Measurements from ENCODE around the gene KCNIP3. TPM values are rescaled to one million over a fixed set of nuclear protein-coding genes. Genes with fewer than 3 reads are reported as not detected.

The KCNIP3 gene
- total RNA-seq, 1 donor from 2014 or later = 0.64 TPM

DNA sequence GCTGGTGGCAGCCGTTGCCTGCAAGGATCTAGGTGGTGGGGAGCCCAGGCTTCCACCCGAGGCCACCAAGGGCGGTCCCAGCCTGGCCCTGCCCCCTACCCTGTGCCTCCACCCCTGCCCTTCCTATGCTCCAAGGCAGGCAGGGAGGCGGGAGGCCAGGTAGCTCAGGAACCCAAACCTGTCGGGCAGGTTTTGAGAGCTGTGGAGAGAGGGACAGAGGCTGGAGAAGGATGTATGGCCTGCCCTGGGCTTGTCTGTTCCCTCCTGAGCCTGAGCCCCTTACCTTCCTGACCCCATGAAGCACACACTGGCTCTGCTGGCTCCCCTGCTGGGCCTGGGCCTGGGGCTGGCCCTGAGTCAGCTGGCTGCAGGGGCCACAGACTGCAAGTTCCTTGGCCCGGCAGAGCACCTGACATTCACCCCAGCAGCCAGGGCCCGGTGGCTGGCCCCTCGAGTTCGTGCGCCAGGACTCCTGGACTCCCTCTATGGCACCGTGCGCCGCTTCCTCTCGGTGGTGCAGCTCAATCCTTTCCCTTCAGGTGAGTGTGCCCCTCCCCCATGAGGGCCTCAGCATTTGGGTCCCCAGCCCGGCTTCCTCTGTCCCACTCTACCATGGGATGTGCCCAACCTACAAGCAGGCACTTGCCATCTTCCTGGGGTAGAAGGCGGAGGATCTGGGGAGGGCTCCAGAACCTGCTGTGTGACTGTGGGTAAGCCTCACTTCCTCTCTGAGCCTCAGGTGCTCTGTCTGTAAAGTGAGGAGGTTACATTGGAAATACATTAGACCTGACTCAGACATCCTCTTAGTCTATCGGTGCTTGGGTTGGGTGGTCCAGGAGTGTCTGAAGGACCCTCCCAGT is 22.6 kb upstream of the KCNIP3 start, which contains the start of gene PROM2:
TSS of gene PROM2 (plus strand) at position 159 of the 860 bp plus-strand sequence. CDS start at position 296, 137 bp downstream.
- Histone ChIP-seq H3K4me3 (no peak within 1 kb of the TSS), H3K27ac (no peak within 1 kb of the TSS), H3K9me3 (ENCODE audit: low read depth) (no peaks in the 10 kb centered on the region), H3F3A (ENCODE audit: low read depth) (no peaks in the 10 kb centered on the region), H4K20me1 (ENCODE audit: low read depth) (no peaks in the 10 kb centered on the region), H3K4me2 (no peak within 1 kb of the TSS), H3K9ac (no peak within 1 kb of the TSS), H3K36me3 (no peaks in the 10 kb centered on the region), H3K27me3 (no peaks in the 10 kb centered on the region), H3K79me2 (ENCODE audit: low read depth) (no peaks in the 10 kb centered on the region), H2AFZ (replicated peaks) (no peak within 1 kb of the TSS), H3K4me1 (no peaks in the 10 kb centered on the region)
- peaks cover 7% of the 10 kb centered on the region for H3K27me3 Mint-ChIP-seq (ENCODE audit: insufficient read depth, low read depth)
- TF ChIP-seq, protein P1, sequence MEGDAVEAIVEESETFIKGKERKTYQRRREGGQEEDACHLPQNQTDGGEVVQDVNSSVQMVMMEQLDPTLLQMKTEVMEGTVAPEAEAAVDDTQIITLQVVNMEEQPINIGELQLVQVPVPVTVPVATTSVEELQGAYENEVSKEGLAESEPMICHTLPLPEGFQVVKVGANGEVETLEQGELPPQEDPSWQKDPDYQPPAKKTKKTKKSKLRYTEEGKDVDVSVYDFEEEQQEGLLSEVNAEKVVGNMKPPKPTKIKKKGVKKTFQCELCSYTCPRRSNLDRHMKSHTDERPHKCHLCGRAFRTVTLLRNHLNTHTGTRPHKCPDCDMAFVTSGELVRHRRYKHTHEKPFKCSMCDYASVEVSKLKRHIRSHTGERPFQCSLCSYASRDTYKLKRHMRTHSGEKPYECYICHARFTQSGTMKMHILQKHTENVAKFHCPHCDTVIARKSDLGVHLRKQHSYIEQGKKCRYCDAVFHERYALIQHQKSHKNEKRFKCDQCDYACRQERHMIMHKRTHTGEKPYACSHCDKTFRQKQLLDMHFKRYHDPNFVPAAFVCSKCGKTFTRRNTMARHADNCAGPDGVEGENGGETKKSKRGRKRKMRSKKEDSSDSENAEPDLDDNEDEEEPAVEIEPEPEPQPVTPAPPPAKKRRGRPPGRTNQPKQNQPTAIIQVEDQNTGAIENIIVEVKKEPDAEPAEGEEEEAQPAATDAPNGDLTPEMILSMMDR (IDR thresholded peaks at IDR 0.05) = no peak
- TF ChIP-seq EZH2phosphoT487 (IDR thresholded peaks at IDR 0.05) (no peak), EZH2 (IDR thresholded peaks at IDR 0.05) (no peak)
- H3K27ac Mint-ChIP-seq = no peak within 1 kb of the TSS
- H3K36me3 Mint-ChIP-seq = no peaks in the 10 kb centered on the region
- H3K4me3 Mint-ChIP-seq = no peak within 1 kb of the TSS
- no peaks in the 10 kb centered on the region for H3K4me1 Mint-ChIP-seq
- H3K9me3 Mint-ChIP-seq = no peaks in the 10 kb centered on the region
- DNase-seq (ENCODE audit: low spot score) = no peak

DNA sequence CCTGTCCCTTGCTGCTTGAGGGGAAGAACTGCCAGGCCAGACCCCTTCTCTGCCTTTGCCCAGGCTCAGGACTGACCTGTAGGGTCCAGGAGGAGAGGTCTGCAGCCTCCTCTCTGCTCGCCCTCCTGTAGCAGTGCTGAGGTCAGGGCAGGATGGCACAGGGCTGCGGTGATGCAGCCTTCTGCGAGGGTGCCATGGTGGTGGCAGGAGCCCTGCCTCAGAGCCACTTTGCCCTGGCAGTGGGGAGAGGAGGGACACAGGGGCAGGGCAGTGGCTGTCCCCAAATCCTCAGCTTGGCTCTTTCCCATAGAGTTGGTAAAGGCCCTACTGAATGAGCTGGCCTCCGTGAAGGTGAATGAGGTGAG is 22.0 kb upstream of the KCNIP3 start:
- H3K9me3 ChIP-seq (ENCODE audit: low read depth) = no peaks in the 10 kb centered on the region
- H4K20me1 ChIP-seq (ENCODE audit: low read depth) = no peaks in the 10 kb centered on the region
- no peaks in the 10 kb centered on the region for H3F3A ChIP-seq (ENCODE audit: low read depth)
- no peak overlapping the region for H3K4me3 Mint-ChIP-seq
- no peaks in the 10 kb centered on the region for H3K27me3 ChIP-seq
- no peaks in the 10 kb centered on the region for H3K36me3 ChIP-seq
- no peak overlapping the region for H3K9ac ChIP-seq
- H3K27ac Mint-ChIP-seq = no peak overlapping the region
- H3K4me1 ChIP-seq = no peaks in the 10 kb centered on the region
- no peak for DNase-seq (ENCODE audit: low spot score)
- no peaks in the 10 kb centered on the region for H3K36me3 Mint-ChIP-seq
- H3K27ac ChIP-seq = no peak overlapping the region
- no peaks in the 10 kb centered on the region for H3K4me1 Mint-ChIP-seq
- no peak overlapping the region for H3K4me3 ChIP-seq
- no peaks in the 10 kb centered on the region for H3K79me2 ChIP-seq (ENCODE audit: low read depth)
- H3K27me3 Mint-ChIP-seq (ENCODE audit: insufficient read depth, low read depth) = peaks cover 7% of the 10 kb centered on the region
- no peak overlapping the region for H2AFZ ChIP-seq (replicated peaks)
- no peaks in the 10 kb centered on the region for H3K9me3 Mint-ChIP-seq
- H3K4me2 ChIP-seq = no peak overlapping the region
- TF ChIP-seq EZH2phosphoT487 (IDR thresholded peaks at IDR 0.05) (no peak), EZH2 (IDR thresholded peaks at IDR 0.05) (no peak)
- TF ChIP-seq, protein P1 (IDR thresholded peaks at IDR 0.05) = no peak

DNA sequence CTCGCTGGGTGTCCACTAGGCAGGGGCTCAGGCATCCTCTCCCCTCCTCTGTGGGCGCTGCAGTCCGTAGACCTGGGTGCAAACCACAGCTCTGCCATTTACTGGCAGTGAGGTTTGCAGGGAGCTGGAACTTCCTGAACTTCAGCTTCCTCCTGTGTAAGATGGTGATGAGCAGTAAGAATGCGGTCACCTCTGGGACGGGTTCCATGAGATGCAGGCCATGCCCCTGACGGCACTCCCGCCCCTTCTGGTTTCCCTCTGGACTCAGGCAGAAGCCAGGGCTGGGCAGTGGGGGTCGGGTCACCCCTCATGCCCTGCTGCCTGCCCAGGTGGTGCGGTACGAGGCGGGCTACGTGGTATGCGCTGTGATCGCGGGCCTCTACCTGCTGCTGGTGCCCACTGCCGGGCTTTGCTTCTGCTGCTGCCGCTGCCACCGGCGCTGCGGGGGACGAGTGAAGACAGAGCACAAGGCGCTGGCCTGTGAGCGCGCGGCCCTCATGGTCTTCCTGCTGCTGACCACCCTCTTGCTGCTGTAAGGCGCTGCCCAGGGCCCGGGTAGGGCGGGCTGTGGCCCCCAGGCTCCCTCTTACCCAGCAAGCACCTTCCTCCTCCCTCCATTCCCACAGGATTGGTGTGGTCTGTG is 21.4 kb upstream of the KCNIP3 start:
- no peaks in the 10 kb centered on the region for H3K9me3 ChIP-seq (ENCODE audit: low read depth)
- no peak for DNase-seq (ENCODE audit: low spot score)
- TF ChIP-seq, protein P1 (IDR thresholded peaks at IDR 0.05) = no peak
- no peak for TF ChIP-seq EZH2phosphoT487 (IDR thresholded peaks at IDR 0.05)
- TF ChIP-seq EZH2 (IDR thresholded peaks at IDR 0.05) = no peak
- no peaks in the 10 kb centered on the region for H3K4me1 ChIP-seq
- H3K9ac ChIP-seq = no peak overlapping the region
- H3K4me1 Mint-ChIP-seq = no peaks in the 10 kb centered on the region
- no peak overlapping the region for H3K27ac Mint-ChIP-seq
- no peaks in the 10 kb centered on the region for H3K36me3 ChIP-seq
- H3K36me3 Mint-ChIP-seq = no peaks in the 10 kb centered on the region
- H3K27me3 ChIP-seq = no peaks in the 10 kb centered on the region
- no peak overlapping the region for H3K4me3 ChIP-seq
- H3K27me3 Mint-ChIP-seq (ENCODE audit: insufficient read depth, low read depth) = peaks cover 5% of the 10 kb centered on the region
- H2AFZ ChIP-seq (replicated peaks) = no peak overlapping the region
- H3K27ac ChIP-seq = no peak overlapping the region
- H3F3A ChIP-seq (ENCODE audit: low read depth) = no peaks in the 10 kb centered on the region
- no peaks in the 10 kb centered on the region for H3K9me3 Mint-ChIP-seq
- H4K20me1 ChIP-seq (ENCODE audit: low read depth) = no peaks in the 10 kb centered on the region
- no peak overlapping the region for H3K4me3 Mint-ChIP-seq
- no peaks in the 10 kb centered on the region for H3K79me2 ChIP-seq (ENCODE audit: low read depth)
- H3K4me2 ChIP-seq = no peak overlapping the region

Data from neural progenitor cell (in vitro differentiated cells).